Kidney epithelial cell (primary cell): ENCODE results near the gene RGS7. TPM values are rescaled to one million over a fixed set of nuclear protein-coding genes. Genes with fewer than 3 reads are reported as not detected.

Experiments
- DNase-seq: peaks from one replicate; pipeline ENCODE4 v3.0.0-alpha.2; 2010; ENCODE audit warnings: low read depth
- H3K27me3 ChIP-seq: 2 replicates; pipeline ENCODE4 v1.6.0; 2011; ENCODE audit warnings: low read length; ENCODE audit not compliant: control insufficient read depth, insufficient read depth
- H3K36me3 ChIP-seq: 2 replicates; pipeline ENCODE4 v1.5.1; 2011; ENCODE audit warnings: low read length; ENCODE audit not compliant: control insufficient read depth, insufficient read depth
- H3K4me3 ChIP-seq: 2 replicates; pipeline ENCODE4 v1.5.1; 2011; ENCODE audit warnings: low read depth, mild to moderate bottlenecking, control low read depth, low read length
- CTCF ChIP-seq: IDR thresholded peaks from 2 replicates; pipeline ENCODE4 v1.5.1; 2011; ENCODE audit warnings: mild to moderate bottlenecking, moderate library complexity, low read length, control low read depth, inconsistent platforms; ENCODE audit not compliant: insufficient read depth, poor library complexity, severe bottlenecking
- total RNA-seq: library from RNA; depleted of rRNA; stranded (reverse); fragments of >200 nt; gene quantifications from 2 replicates; pipeline ENCODE4 v1.2.3, GENCODE V29; 2015

RGS7 gene
- total RNA-seq, 1 donor from 2014 or later = 1.5 TPM

GRCh38 chr1:241024834-241025233, 332.2 kb downstream of the RGS7 start:
- no peak for TF ChIP-seq CTCF
- H3K27me3 ChIP-seq = no peaks in the 10 kb centered on the region
- no peak overlapping the region for H3K4me3 ChIP-seq

GRCh38 chr1:241022366-241022765, 334.6 kb downstream of the RGS7 start:
- DNase-seq = no peak
- H3K27me3 ChIP-seq = no peaks in the 10 kb centered on the region

More at GRCh38 chr1:241024834-241025233, 332.2 kb downstream of the RGS7 start:
- H3K36me3 ChIP-seq = no peaks in the 10 kb centered on the region
- DNase-seq = no peak

GRCh38 chr1:241020851-241021697, 335.9 kb downstream of the RGS7 start:
- no peak for DNase-seq
- H3K27me3 ChIP-seq = no peaks in the 10 kb centered on the region
- H3K4me3 ChIP-seq = no peak overlapping the region
- H3K36me3 ChIP-seq = no peaks in the 10 kb centered on the region
- no peak for TF ChIP-seq CTCF

More at GRCh38 chr1:241022366-241022765, 334.6 kb downstream of the RGS7 start:
- Histone ChIP-seq H3K4me3 (no peak overlapping the region), H3K36me3 (no peaks in the 10 kb centered on the region)
- no peak for TF ChIP-seq CTCF

GRCh38 chr1:241012708-241013340, 344.2 kb downstream of the RGS7 start:
- no peak for TF ChIP-seq CTCF
- no peak for DNase-seq
- Histone ChIP-seq H3K27me3 (no peaks in the 10 kb centered on the region), H3K36me3 (no peaks in the 10 kb centered on the region), H3K4me3 (no peak overlapping the region)

- no peaks in the 10 kb centered on the region for H3K36me3 ChIP-seq
- DNase-seq = no peak
- H3K27me3 ChIP-seq = no peaks in the 10 kb centered on the region
- H3K4me3 ChIP-seq = no peak overlapping the region
- no peak for TF ChIP-seq CTCF
Observed at GRCh38 chr1:241007668-241008067, 349.3 kb downstream of the RGS7 start.
